ENCODE results near the gene TMEM272. TPM values are rescaled to one million over a fixed set of nuclear protein-coding genes. Genes with fewer than 3 reads are reported as not detected.

TMEM272 gene
- total and polyA plus RNA-seq, 2 donors (not counting 1 experiment from before 2014, with no cell fraction given) = not detected

GRCh38 chr13:51828730-51829567 lies 16.0 kb downstream of the TMEM272 start:
- H2AFZ ChIP-seq (ENCODE audit: insufficient read depth, low read depth, low read length, poor library complexity, severe bottlenecking) = peak overlapping the region; percentile 17
- ChIA-PET CTCF (interaction anchor here (1.0 to 9.4 kb wide), 4 partner anchors 9 to 20 kb away, joined by 3 to 66 read pairs (median 3); no protein-coding TSS in a partner anchor), POLR2A (interaction anchor here (1.7 kb wide), 1 partner anchor 377 kb away, joined by 3 read pairs; no protein-coding TSS in a partner anchor)
- no peaks in the 10 kb centered on the region for H3K36me3 ChIP-seq (replicated peaks in 1 of 2; ENCODE audit: control extremely low read depth in 1 of 2, control insufficient read depth in 1 of 2, extremely low read depth in 1 of 2, insufficient read depth in 2 of 2, low read length in 1 of 2)
- Mint-ChIP-seq H3K9me3 (ENCODE audit: insufficient read depth) (no peaks in the 10 kb centered on the region), H3K4me1 (peaks cover 64% of the 10 kb centered on the region), H3K27me3 (peaks cover 18% of the 10 kb centered on the region), H3K4me3 (no peak overlapping the region), H3K27ac (no peak overlapping the region)
- no peaks in the 10 kb centered on the region for H3K79me2 ChIP-seq (ENCODE audit: control insufficient read depth, insufficient read depth, low read length)
- DNase-seq (no peak), ATAC-seq (ENCODE audit: low read depth) (no peak)
- H3K4me2 ChIP-seq (replicated peaks; ENCODE audit: low read depth, low read length, poor library complexity, severe bottlenecking) = peak overlapping the region; percentile 3
- WGBS (ENCODE audit: insufficient coverage) = 80% methylated on average over 2 of the region's 8 CpGs
- no peak overlapping the region for H3K9ac ChIP-seq (ENCODE audit: low read length)
- TF ChIP-seq EZH2 (IDR thresholded peaks at IDR 0.05; ENCODE audit: borderline replicate concordance, insufficient read depth, low read depth, low read length, poor library complexity, severe bottlenecking) (no peak), CTCF (IDR thresholded peaks at IDR 0.05) (no peak)
- intact Hi-C loops (cut with micrococcal nuclease) = no loop called here
- peaks cover 38 to 60% of the 10 kb centered on the region in 2 donors for H3K4me1 ChIP-seq (ENCODE audit: control insufficient read depth in 2 of 2, insufficient read depth in 2 of 2, low read length in 2 of 2)
- no peak overlapping the region for H3K27ac ChIP-seq (ENCODE audit: low read length in 2 of 2)
- no peaks in the 10 kb centered on the region for H3K9me3 ChIP-seq (ENCODE audit: control extremely low read depth in 1 of 3, control insufficient read depth in 2 of 3, insufficient read depth in 1 of 3, low read length in 2 of 3)
- no peak overlapping the region for H3K4me3 ChIP-seq (ENCODE audit: control extremely low read depth in 1 of 5, extremely low read depth in 1 of 5, insufficient read depth in 1 of 5, low read depth in 2 of 5, low read length in 4 of 5)
- H4K20me1 ChIP-seq (ENCODE audit: control insufficient read depth, insufficient read depth, low read length, poor library complexity, severe bottlenecking) = no peaks in the 10 kb centered on the region
- peaks cover 0 to 6% (median 0%) of the 10 kb centered on the region in 4 experiments for H3K27me3 ChIP-seq (replicated peaks in 1 of 4; ENCODE audit: control extremely low read depth in 1 of 4, control insufficient read depth in 3 of 4, insufficient read depth in 4 of 4, low read length in 3 of 4)

GRCh38 chr13:51827254-51827653 lies 17.7 kb downstream of the TMEM272 start:
- H3K4me1 ChIP-seq (ENCODE audit: control insufficient read depth in 2 of 2, insufficient read depth in 2 of 2, low read length in 2 of 2) = peaks cover 55 to 66% of the 10 kb centered on the region in 2 donors
- peaks cover 0 to 2% (median 0%) of the 10 kb centered on the region in 4 experiments for H3K27me3 ChIP-seq (replicated peaks in 1 of 4; ENCODE audit: control extremely low read depth in 1 of 4, control insufficient read depth in 3 of 4, insufficient read depth in 4 of 4, low read length in 3 of 4)
- no peak overlapping the region for H3K9ac ChIP-seq (ENCODE audit: low read length)
- no peak overlapping the region for H3K4me2 ChIP-seq (replicated peaks; ENCODE audit: low read depth, low read length, poor library complexity, severe bottlenecking)
- TF ChIP-seq CTCF (IDR thresholded peaks at IDR 0.05) (no peak), EZH2 (IDR thresholded peaks at IDR 0.05; ENCODE audit: borderline replicate concordance, insufficient read depth, low read depth, low read length, poor library complexity, severe bottlenecking) (no peak)
- no peaks in the 10 kb centered on the region for H3K9me3 ChIP-seq (ENCODE audit: control extremely low read depth in 1 of 3, control insufficient read depth in 2 of 3, insufficient read depth in 1 of 3, low read length in 2 of 3)
- ChIA-PET POLR2A (no interaction called here), CTCF (interaction anchor here (1.0 to 9.4 kb wide), 2 partner anchors 8 to 13 kb away, joined by 3 to 66 read pairs; no protein-coding TSS in a partner anchor)
- H3K27ac Mint-ChIP-seq = no peak overlapping the region
- ATAC-seq (ENCODE audit: low read depth) = no peak
- H2AFZ ChIP-seq (ENCODE audit: insufficient read depth, low read depth, low read length, poor library complexity, severe bottlenecking) = no peak overlapping the region
- H3K27ac ChIP-seq (ENCODE audit: low read length in 2 of 2) = no peak overlapping the region
- 24% methylated on average over 4 of the region's 4 CpGs for WGBS (ENCODE audit: insufficient coverage)
- H3K4me1 Mint-ChIP-seq = peaks cover 68% of the 10 kb centered on the region
- DNase-seq = no peak
- intact Hi-C loops (cut with micrococcal nuclease) = no loop called here
- H4K20me1 ChIP-seq (ENCODE audit: control insufficient read depth, insufficient read depth, low read length, poor library complexity, severe bottlenecking) = no peaks in the 10 kb centered on the region
- H3K27me3 Mint-ChIP-seq = peaks cover 5% of the 10 kb centered on the region
- no peaks in the 10 kb centered on the region for H3K9me3 Mint-ChIP-seq (ENCODE audit: insufficient read depth)
- no peak overlapping the region for H3K4me3 ChIP-seq (ENCODE audit: control extremely low read depth in 1 of 5, extremely low read depth in 1 of 5, insufficient read depth in 1 of 5, low read depth in 2 of 5, low read length in 4 of 5)
- H3K4me3 Mint-ChIP-seq = no peak overlapping the region
- H3K36me3 ChIP-seq (replicated peaks in 1 of 2; ENCODE audit: control extremely low read depth in 1 of 2, control insufficient read depth in 1 of 2, extremely low read depth in 1 of 2, insufficient read depth in 2 of 2, low read length in 1 of 2) = no peaks in the 10 kb centered on the region
- no peaks in the 10 kb centered on the region for H3K79me2 ChIP-seq (ENCODE audit: control insufficient read depth, insufficient read depth, low read length)
